ENCODE measurements around the gene FBXL13.
"Not testable (repeated sequence)": the region's sequence is repeated elsewhere in the genome, so short reads cannot be mapped to it uniquely, and the experiment has no call there.

Gene FBXL13

GRCh38 chr7:103020876-103021275 is 53.7 kb downstream of the FBXL13 start:
- DNase-seq = not testable (repeated sequence)

GRCh38 chr7:103018295-103018694 is 56.3 kb downstream of the FBXL13 start:
- not testable (repeated sequence) for DNase-seq

GRCh38 chr7:103011650-103012049 is 62.9 kb downstream of the FBXL13 start:
- DNase-seq = no peak

- no peak for DNase-seq
Observed at GRCh38 chr7:103010211-103010610, 64.4 kb downstream of the FBXL13 start.

- DNase-seq = no peak
Observed at GRCh38 chr7:103009466-103010185, 65.0 kb downstream of the FBXL13 start.

GRCh38 chr7:103003004-103003403 is 71.6 kb downstream of the FBXL13 start:
- DNase-seq = no peak

GRCh38 chr7:103001210-103001609 is 73.4 kb downstream of the FBXL13 start:
- no peak for DNase-seq

GRCh38 chr7:102996957-102997356 is 77.6 kb downstream of the FBXL13 start:
- DNase-seq = no peak

- DNase-seq = not testable (repeated sequence)
Observed at GRCh38 chr7:102995609-102996008, 79.0 kb downstream of the FBXL13 start.

GRCh38 chr7:102994567-102994966 is 80.0 kb downstream of the FBXL13 start:
- DNase-seq = no peak

- no peak for DNase-seq
Observed at GRCh38 chr7:102993718-102994029, 80.9 kb downstream of the FBXL13 start.

- DNase-seq = no peak
Observed at GRCh38 chr7:102992938-102993717, 81.5 kb downstream of the FBXL13 start.

GRCh38 chr7:102992509-102992937 is 82.1 kb downstream of the FBXL13 start:
- no peak for DNase-seq

GRCh38 chr7:102991540-102992214 is 82.9 kb downstream of the FBXL13 start:
- DNase-seq = no peak

- DNase-seq = no peak
Observed at GRCh38 chr7:102991077-102991539, 83.5 kb downstream of the FBXL13 start.

GRCh38 chr7:102990642-102991041 is 84.0 kb downstream of the FBXL13 start:
- DNase-seq = no peak

GRCh38 chr7:102988631-102989560 is 85.7 kb downstream of the FBXL13 start:
- DNase-seq = no peak

GRCh38 chr7:102988088-102988487 is 86.5 kb downstream of the FBXL13 start:
- DNase-seq = no peak

- no peak for DNase-seq
Observed at GRCh38 chr7:102985176-102985783, 89.3 kb downstream of the FBXL13 start.

- DNase-seq = no peak
Observed at GRCh38 chr7:102983602-102984001, 91.0 kb downstream of the FBXL13 start.

GRCh38 chr7:102982235-102982634 is 92.4 kb downstream of the FBXL13 start:
- no peak for DNase-seq

- DNase-seq = no peak
Observed at GRCh38 chr7:102981451-102981850, 93.1 kb downstream of the FBXL13 start.
